IPS-18c (cell line): Measurements from ENCODE around the gene MROH8.
"Not testable (repeated sequence)": the region's sequence is repeated elsewhere in the genome, so short reads cannot be mapped to it uniquely, and the experiment has no call there.

Experiments used
- H3K4me3 ChIP-seq: 2 replicates; pipeline ENCODE4 v1.7.0; 2013; ENCODE audit warnings: low read depth, mild to moderate bottlenecking, low read length, moderate library complexity; ENCODE audit not compliant: insufficient read depth
- H3K9me3 ChIP-seq: one replicate; pipeline ENCODE4 v1.6.1; 2013; ENCODE audit warnings: mild to moderate bottlenecking, low read length, moderate library complexity; ENCODE audit not compliant: control insufficient read depth, insufficient read depth

MROH8 gene

DNA sequence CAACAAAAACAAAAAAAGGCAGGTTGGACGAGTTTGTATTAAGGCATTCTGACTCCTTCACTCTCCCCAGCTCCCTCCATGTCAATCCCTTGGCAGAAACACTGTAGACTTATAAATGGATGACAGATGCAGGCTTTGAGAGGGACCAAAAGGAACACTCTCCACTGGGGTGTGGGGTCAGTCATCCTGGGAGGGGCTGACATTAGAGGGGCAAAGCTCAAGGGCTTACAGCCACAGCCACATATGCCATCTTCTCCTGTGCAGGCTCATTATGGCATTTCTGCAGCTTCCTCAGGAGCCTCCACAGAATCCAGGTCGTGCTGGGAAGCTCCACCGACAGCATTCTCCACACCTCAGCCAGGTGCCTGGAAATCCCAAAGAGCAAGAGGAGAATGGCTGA lies 50.5 kb downstream of the MROH8 start:
- H3K9me3 ChIP-seq: peaks cover 2% of the 10 kb centered on the region
- H3K4me3 ChIP-seq: no peak overlapping the region

GRCh38 chr20:37126290-37126689 lies 53.1 kb downstream of the MROH8 start:
- H3K9me3 ChIP-seq, H3K4me3 ChIP-seq: not testable (repeated sequence)

DNA sequence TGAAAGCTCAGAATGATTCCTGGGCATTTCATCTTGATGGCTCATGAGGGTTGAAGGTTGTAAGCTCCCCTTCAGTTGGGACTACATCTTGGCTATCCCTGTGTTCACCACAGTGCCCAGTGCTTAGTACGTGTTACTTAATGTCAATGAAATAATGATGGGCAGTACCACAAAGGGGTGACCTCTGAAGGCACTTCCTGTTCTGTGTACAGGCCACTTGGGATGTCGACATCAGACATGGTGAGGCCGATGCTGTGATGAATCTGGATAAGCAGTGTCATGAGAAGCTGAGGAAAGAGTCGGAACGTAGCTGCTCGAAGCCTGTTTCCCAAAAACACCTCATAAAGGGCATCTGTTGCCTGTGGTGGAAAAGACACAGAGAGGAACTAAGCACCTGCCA lies 55.9 kb downstream of the MROH8 start:
- Histone ChIP-seq H3K4me3 (no peak overlapping the region), H3K9me3 (no peaks in the 10 kb centered on the region)

- Histone ChIP-seq H3K9me3 (no peaks in the 10 kb centered on the region), H3K4me3 (no peak overlapping the region)
Measured at GRCh38 chr20:37120497-37120896, 58.9 kb downstream of the MROH8 start.

GRCh38 chr20:37119356-37120036 lies 59.9 kb downstream of the MROH8 start:
- Histone ChIP-seq H3K4me3 (no peak overlapping the region), H3K9me3 (no peaks in the 10 kb centered on the region)

- Histone ChIP-seq H3K4me3 (no peak overlapping the region), H3K9me3 (no peaks in the 10 kb centered on the region)
Measured at GRCh38 chr20:37114012-37114411, 65.3 kb downstream of the MROH8 start.

DNA sequence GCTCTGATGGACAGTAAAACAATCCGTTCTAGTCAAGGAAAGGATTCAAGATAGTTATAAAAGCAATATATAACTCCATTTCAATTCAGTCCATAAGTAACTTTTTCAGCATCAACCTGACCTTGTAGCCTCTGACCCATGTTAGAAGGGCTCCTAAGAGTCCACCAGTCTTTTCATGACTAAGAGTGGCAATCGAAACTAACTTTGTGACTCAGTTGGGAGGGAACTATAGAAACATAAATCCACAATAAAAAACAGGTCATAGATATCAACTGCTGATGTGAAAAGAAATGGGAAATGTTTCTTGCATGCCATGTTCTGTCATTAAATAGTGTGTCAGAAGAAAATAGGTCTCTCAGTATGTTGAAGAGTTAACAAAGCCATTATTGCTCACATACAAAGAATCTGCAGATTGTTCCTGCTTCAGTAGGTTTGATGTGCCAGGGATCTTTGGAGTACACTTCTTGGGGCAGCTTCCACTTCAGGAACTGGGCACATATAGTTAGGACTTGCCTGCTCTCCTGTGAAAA lies 67.4 kb downstream of the MROH8 start:
- no peak overlapping the region for H3K4me3 ChIP-seq

DNA sequence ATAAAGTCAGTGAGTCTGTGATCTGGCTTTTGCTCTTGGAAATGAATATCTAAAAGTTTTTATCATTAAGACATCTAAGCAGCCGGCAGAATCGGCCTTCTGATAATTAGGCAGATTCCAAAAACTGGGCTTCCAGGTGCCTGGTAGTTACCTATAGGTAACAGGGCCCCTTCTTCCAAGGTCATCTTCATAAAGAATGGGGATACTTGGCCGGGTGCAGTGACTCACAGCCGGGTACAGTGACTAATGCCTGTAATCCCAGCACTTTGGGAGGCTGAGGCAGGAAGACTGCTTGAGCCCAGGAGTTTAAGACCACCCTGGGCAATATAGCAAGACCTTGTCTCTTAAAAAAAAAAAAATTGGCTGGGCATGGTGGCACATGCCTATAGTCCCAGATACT lies 70.7 kb downstream of the MROH8 start:
- no peaks in the 10 kb centered on the region for H3K9me3 ChIP-seq
- H3K4me3 ChIP-seq: no peak overlapping the region

More for the DNA sequence above, 67.4 kb downstream of the MROH8 start:
- H3K9me3 ChIP-seq: no peaks in the 10 kb centered on the region

GRCh38 chr20:37102571-37102970 lies 76.8 kb downstream of the MROH8 start:
- Histone ChIP-seq H3K4me3 (no peak overlapping the region), H3K9me3 (no peaks in the 10 kb centered on the region)

DNA sequence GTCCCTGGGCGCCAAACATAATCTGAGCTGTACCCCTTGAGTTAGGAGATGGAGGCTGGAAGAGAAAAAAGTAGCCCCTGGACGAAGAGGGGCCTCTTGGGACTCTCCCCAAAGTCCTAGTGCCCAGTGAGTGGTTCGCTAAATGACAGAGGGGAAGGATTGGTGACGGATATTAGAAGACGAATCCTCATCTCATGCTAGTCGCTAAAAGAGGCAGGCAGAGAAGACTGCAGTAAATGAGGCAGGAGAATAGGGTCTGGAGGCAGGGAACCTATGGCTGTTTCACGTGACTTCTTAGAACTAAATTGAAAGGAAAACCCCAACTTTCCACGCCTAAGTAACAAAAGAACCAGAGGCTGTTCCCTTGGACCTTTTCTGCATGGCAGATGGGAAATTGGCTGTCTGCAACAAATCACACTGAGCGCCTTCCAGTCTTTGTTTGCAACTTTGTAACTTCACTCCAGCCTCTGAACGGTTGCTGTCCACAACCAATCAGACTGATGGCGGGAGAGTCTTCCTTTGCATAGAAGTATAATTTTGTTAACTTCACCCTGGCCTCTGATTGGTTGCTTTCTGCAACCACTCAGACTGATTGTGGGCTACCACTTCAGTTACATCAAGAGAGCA lies 82.8 kb downstream of the MROH8 start:
- no peaks in the 10 kb centered on the region for H3K9me3 ChIP-seq
- peak overlapping the region; percentile 80; the same call in 1 of the 2 replicates for H3K4me3 ChIP-seq

DNA sequence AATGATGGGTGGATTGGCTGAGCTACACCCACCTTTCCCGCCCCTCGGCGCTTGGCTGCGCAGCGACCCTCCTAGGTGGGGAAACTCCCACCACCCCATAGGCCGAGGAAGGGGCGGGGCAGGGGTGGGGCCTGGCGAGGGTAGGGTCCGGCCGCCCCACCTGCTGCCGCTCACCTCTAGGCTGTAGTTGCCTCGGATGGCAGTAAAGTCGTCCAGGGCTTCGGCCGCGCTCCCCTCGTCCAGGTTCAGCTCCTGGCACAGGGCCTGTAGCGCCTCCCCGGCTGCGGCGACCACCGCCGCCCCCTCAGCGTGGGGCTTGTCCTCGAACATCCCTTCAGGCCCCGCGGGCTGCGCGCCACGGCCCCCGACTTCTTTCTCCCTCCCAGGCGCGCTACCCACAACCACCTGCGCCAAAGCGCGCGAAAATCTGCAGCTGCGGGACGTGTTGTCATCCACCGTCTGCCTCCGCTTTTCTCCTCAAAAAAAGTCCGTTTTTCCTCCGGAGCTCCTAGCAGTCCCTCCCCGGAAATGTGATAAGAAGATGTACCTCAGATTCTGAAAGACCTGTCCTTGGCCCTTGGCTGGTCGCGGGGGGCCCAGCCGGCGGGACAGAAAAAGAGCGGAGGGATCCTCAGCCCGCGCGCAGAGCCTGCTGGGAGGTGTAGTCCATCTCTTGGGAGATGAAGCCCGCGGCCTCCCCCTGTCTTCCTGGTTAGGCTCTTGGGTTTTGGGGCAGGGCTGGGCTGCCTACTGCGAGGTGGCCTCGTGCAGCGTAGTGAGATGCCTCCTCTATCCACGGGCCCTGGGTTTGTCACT lies 83.5 kb downstream of the MROH8 start, which contains the start of gene RBL1:
Gene RBL1 (minus strand): TSS at position 399 of the 816 bp plus-strand sequence. CDS start 69 bp downstream, at position 330.
- no peaks in the 10 kb centered on the region for H3K9me3 ChIP-seq
- H3K4me3 ChIP-seq: peak within 1 kb of the TSS; percentile 80

- Histone ChIP-seq H3K4me3 (peak overlapping the region; percentile 80), H3K9me3 (no peaks in the 10 kb centered on the region)
Measured at GRCh38 chr20:37095108-37095598, 84.2 kb downstream of the MROH8 start.

GRCh38 chr20:37090407-37090806 lies 88.9 kb downstream of the MROH8 start:
- H3K4me3 ChIP-seq: no peak overlapping the region
- no peaks in the 10 kb centered on the region for H3K9me3 ChIP-seq

- H3K4me3 ChIP-seq: no peak overlapping the region
- no peaks in the 10 kb centered on the region for H3K9me3 ChIP-seq
Measured at GRCh38 chr20:37081717-37082289, 97.5 kb downstream of the MROH8 start.

- Histone ChIP-seq H3K9me3 (no peaks in the 10 kb centered on the region), H3K4me3 (no peak overlapping the region)
Measured at GRCh38 chr20:37077009-37077408, 102.3 kb downstream of the MROH8 start.

DNA sequence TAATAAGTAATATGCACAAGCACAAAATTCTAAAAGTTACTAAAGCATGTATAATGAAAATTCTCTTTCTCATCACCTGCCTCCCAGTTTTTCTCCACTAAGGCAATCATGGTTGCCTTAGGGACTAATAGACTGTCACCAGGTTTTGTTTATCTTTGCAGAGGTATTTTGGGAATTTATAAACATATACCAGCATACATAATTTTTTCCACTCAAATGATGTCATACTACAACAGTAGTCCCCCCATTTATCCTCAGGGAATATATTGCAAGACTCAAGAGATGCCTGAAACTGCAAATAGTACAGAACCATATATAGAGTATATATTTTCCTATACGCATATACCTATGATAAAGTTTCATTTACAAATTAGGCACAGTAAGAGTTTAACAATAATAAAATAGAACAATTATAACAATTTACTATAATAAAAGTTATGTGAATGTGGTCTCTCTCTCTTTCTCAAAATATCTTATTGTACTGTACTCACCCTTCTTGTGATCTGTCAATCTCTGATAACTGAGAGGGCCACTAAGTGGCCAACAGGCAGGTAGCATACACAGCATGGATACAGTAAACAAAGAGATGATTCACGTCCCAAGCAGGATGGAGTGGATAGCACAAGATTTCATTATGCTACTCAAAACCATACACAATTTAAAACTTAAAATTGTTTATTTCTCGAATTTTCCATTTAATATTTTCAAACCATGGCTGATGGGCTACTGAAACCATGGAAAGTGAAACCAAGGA lies 103.2 kb downstream of the MROH8 start:
- Histone ChIP-seq H3K4me3 (no peak overlapping the region), H3K9me3 (no peaks in the 10 kb centered on the region)
